Neural progenitor cell (in vitro differentiated cells): Measurements from ENCODE around the gene PRSS12.

Experiments used
- CTCF ChIP-seq: fragments of 200-600 bp; sonication (generic); IDR thresholded peaks from 2 replicates; pipeline ENCODE4 v1.5.1; 2017; ENCODE audit warnings: antibody characterized with exemption, mild to moderate bottlenecking
- EZH2 ChIP-seq: fragments of 200-600 bp; sonication (generic); IDR thresholded peaks from 2 replicates; pipeline ENCODE4 v1.6.1; 2017; ENCODE audit warnings: antibody characterized with exemption, mild to moderate bottlenecking, moderate library complexity
- EZH2phosphoT487 ChIP-seq: fragments of 200-600 bp; sonication (generic); IDR thresholded peaks from 2 replicates; pipeline ENCODE4 v1.6.1; 2017; ENCODE audit warnings: antibody characterized with exemption

GRCh38 chr4:118400356-118400755, 47.6 kb upstream of the PRSS12 start:
- TF ChIP-seq CTCF (no peak), EZH2phosphoT487 (no peak), EZH2 (no peak)
